GM11168 (cell line): ENCODE data around the gene RPS19.

ENCODE experiments used
- in situ Hi-C: fragments of 300-500 bp; cut with MboI; formaldehyde crosslinking; loops from one replicate; pipeline ENCODE4 v1.12.0; 2022; ENCODE audit warnings: low sequenced_read_pairs; ENCODE audit not compliant: unreplicated experiment

The RPS19 gene

DNA sequence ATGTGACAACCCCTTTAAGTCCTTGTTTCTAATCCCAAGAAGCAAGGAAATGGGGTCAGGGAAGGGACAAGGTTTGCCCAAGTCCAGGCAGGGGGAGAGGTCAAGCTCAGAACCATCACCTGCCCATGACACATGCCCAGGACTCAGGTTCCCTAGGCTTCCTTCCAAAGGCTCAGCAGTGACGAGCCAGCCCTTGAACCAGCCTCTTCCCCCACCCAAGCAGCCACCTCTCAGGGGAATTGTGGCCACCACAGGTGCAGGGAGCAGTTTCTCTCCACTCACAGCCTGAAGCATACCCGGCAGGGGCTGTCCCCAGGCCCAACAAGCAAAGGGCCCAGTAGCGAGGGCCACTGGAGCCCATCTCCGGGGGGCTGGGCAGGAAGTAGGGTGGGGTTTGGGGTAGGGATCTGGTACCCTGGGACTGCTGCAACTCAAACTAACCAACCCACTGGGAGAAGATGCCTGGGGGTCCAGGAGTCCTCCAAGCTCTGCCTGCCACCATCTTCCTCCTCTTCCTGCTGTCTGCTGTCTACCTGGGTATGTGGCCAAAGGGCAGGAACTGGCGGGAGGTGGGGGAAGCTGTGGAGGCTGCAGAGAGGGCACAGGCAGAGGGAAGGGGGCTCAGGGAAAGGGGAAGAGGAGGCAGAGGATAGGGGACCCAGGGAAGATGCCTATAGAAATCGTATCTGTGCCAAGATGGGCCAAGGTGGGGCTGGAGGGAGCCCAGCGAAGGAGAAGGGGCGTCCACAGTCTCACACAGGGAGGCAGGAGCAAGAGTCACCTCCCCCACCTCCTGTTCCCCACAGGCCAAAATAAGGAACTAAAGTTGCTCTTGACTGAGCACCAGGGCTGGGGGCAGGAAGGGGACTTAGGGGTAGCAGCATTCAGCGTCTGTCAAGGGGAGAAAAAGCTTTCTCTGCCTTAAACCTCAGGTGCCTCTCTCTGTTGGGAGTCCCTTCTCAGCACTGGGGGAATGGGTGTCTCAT lies 17.1 kb downstream of the RPS19 start, which contains the start of gene CD79A:
CD79A (plus strand) TSS at position 433 of the 986 bp plus-strand sequence; CDS start at position 459, 26 bp downstream.
- in situ Hi-C loops = no loop called here

DNA sequence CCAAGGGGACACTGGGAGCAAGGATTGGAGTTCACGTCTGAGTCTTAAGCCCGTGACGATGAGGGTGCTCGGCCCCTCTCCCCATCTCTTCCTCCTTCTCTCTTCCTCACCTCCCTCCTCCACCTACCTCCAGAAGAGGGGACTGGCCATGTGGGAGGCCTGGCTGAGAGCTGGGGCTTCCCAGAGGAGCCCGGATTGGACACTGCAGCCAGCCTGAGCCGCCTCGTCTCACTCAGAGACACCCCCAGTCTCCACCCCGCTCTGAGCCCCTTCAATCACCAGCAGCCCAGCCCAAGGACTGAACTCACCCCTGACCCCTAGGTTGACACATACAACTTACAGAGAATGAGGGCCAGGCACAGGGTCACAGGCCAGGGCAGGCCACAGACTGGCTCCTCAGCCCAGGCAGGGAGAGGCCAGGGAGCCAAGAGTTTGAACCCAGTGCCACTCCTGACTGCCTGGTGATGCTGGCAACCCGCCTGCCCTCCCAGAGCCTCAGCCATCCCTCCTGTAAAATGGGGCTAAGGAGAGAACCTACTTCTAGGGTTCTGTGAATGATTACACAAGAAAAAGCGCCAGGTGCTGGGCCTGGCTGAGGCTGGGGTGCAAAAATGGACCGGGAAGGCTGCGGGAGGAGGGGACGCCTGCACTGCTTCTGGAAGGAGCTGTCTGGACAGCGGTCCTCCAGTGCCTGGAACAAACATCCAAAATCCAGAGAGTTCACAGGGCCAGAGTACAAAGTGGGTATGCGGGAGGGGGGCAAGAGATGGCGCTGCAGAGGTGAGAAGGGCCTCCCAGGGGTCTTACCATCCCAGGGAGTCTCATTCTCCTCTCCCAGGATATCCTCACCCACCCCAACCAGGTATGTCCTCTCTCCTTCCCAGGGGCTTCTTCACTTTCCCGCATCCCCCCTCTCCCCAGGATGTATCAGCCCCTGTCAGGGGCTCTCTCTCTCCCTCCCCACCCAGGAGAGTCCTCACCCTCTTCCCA lies 18.2 kb downstream of the RPS19 start:
- in situ Hi-C loops = no loop called here

DNA sequence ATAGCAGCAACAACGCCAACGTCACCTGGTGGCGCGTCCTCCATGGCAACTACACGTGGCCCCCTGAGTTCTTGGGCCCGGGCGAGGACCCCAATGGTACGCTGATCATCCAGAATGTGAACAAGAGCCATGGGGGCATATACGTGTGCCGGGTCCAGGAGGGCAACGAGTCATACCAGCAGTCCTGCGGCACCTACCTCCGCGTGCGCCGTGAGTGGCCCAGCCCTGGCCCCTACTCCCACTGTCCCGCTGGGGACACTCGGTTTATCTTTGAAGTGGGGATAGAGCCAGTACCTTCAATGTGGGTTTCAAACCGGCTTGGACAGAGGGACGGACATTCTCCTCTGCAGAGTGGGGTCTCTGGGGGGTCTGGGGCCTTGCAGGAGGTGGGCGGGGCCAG lies 19.0 kb downstream of the RPS19 start:
- in situ Hi-C loops = no loop called here

DNA sequence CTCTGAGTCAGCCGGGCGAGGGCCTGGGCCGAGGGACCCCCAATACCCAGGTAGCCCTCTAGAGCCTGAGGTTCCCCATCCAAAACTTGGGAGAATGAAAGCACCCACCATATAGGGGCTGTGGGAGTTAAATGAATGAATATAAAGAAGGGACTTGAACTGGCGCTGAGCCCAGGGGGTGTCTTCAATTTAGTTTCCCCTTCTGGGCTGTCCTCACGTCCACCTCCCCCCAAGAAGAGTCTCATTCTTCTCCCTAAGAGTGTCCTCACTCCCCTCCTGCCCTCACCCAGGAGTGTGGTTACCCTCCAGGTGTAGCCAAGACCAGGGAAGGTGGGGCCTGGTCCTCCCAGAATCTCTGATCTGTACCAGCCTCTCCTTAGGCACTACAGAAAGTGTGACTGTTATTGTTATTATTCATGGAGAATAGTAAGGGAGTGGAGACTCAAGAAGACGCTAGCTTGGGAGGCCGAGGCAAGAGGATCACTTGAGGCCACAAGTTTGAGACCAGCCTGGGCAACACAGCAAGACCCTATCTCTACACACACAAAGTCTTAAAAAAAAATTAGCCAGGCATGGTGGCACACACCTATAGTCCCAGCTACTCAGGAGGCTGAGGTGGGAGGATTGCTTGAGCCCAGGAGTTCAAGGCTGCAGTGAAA lies 19.7 kb downstream of the RPS19 start:
- in situ Hi-C loops = no loop called here

DNA sequence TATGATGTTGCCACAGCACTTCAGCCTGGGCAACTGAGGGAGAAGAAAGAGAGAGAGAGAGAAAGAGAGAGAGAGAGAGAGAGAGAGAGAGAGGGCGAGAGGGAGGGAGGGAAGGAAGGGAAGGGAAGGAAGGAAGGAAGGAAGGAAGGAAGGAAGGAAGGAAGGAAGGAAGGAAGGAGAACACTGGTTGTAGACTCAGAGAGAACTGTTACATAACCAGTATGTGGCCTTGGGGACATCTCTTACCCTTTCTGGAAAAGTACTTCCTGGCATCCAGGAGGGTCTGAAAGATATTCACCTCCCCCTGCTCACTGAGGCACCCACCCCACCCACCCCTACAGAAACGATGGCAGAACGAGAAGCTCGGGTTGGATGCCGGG lies 20.3 kb downstream of the RPS19 start:
- in situ Hi-C loops = no loop called here

DNA sequence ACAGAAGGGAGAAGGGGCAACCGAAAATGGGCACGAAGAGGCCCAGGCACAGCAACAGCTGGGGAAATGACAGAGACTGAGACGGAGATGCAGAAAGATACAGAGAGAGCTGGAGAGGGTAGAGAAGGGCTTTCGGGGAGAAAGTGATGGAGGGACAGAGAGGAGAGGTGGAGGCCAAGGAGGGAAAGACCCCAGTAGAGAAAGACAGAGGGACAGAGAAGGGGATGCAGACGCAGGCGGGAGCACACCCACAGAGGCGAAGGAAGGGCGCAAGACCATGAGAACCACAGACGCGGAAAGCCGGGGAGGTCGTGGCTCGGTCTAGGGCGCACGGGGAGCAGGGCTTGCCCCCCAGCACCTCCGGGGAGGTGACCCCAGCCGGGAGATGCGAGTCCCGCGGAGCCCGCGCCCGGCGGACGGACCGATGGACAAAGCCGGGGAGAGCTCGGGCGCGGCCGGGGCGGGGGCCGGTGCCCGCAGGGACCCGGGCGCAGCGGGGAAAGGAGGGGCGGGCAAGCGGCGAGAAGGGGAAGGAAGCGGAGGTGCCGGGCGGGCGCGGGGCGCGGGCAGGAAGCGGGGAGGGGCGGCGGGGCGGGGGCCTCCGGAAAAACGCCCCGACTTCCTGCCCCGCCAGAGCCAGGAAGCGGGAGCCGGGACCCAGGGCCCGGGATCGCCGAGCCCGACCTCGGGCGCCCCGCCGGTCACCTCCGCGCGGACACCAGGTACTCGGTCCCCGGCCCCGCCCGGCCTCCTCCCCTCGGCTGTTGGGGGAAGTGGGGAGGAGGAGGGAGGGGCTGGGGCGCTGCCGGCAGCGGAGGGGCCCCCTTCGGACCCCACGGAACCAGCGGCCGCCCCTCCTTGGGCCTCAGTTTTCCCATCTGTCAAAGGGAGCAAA lies 22.8 kb downstream of the RPS19 start, which contains the start of gene ARHGEF1:
ARHGEF1 (plus strand) TSS at position 617 of the 895 bp plus-strand sequence. CDS start 4,899 bp downstream, outside the sequence.
- in situ Hi-C loops = no loop called here

DNA sequence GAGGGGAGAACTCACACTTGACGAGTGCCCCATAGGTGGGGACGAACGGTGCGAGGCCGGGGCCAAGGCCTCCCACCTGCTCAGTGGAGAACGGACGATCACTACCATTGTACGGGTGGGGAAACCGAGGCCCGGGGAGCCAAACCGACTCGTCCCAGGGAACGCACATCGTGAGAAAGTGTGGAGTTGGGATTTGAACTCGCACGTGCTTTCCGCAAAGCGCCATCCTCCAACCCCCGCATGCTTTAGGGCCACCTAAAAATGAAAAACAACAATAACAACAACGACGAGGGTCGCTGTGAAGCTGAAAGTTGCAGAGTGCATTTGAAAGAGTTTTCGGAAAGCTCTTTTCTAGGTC lies 23.4 kb downstream of the RPS19 start:
- in situ Hi-C loops = no loop called here

DNA sequence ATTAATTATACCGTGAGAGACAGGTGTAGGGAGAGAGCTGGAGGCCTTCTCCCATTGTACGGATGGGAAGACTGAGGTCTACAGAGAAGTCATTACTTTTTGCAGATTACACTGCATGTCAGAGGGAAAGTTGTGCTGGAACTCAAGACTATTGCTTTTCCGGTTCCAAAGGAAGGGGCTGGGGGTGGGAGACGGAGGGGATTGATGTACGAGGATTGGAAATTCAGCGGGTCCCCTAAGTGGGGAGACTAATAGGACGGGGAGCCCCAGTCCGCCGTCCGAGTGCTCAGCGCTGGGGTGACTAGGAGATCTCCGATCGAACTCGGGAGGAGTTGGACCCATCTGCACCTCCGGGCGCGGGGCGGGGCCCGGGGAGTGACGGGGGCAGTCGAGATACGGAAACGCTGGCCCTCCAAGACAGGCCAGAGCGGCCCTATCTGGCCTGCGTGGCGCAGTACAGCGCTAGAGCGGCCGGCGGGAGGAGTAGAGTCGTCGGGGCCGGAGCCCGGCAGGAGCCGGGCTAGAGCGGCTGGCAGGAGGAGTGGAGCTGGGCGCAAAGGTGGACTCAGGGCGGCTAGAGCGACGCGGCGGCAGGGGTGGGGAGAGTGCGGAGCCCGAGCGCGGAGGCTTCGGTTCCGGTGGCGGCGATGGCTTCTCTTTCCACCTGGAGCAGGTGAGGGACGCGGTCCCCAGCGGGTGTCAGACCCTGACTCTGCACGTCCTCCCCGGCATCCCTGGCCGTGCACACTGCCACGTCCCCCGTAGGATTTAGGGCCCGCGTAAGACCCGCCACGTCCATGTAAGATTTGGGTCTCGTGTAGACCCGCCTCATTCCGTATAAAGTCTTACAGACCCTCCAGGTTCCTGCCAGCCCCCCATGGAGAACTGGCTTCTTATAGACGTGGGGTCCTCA lies 24.0 kb downstream of the RPS19 start:
- in situ Hi-C loops = no loop called here

DNA sequence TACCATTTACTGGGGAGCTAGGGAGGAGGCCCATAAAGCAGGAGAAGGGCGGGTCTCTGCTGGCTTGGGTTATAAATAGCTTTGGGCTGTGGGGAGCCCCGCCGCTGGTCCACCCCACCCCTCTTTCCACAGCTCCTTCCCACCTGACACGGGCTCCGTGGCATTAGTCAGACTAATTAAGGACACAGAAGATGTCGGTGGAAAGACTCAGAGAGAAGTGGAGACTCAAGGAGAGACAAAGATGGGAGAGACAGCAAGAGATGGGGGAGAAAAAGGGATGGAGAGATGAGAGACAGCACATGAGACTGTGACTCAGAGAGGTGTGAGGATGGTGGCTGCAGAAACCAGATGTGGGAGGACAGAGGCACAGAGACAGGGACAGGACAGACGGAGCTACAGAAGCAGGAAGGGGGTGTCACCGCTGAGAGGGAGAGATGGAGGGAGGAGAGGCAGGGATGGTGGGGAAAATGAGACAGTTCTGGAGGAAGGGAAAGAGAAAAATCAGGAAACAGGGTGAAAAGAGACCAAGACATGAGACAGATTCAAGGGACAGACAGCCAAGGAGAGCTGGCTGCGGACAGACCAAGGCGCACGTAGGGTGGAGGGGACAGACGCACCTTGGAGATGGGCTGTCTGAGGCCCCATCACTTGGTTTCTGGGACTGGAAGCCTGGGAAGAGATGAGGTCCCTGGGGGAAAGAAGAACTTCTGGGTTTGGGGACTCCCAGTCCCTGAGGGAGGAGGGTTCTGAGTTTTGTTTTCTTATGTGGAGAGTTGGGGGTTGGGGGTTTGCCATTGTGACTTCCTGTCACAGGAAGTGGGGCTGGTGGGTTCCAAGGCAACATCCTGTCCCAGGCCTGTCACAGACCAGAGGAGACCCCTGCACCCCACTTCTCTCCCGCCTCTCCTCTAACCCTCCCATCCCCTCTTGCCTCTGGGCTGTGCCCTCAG lies 27.0 kb downstream of the RPS19 start:
- in situ Hi-C loops = no loop called here

DNA sequence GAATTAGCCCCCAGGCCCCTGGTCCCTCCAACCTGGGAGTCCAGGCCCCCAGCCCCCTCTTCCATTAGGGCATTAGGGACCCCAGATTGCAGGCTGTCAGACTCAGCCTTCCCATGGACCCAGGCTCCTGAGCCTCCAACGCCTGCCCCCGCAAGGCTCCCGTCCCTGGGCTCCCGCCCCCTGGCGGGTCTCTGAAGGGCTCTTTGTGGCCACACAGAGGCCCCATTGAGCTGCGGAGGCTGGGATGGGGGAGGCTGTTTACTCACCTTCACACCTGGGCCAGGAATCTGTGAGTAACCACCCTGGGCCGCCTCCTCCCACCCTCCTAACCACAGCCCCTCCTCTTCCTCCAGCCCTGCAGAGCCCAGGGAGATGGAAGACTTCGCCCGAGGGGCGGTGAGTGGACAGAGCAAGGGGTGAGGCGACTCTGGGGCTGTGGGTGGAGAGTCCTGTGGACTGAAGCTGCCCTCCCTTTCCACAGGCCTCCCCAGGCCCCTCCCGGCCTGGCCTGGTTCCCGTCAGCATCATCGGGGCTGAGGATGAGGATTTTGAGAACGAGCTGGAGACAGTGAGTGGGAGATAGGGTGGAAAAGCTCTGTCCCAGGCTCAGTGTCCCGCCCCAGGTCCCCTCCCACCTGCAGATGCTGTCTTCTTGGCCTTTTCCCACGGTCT lies 27.8 kb downstream of the RPS19 start:
- in situ Hi-C loops = no loop called here

DNA sequence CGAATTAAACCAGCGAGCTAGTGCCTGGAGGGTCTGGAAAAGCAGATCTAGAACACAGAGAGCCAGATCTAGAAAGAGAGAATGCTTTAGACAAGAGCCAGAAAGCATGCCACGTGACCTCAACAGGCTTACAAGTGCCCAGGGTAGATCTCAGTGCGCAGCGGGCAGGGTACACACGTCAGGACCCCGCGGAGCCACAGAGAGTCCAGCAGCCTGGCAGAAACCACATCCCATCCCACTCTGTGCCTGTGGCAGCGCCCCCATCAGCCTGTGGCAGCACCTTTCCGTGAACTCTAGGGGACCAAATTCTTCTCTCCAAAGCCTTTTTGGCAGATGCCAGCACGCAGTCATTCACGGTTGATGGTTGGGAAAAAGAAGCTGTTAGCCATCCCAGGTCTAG lies 28.9 kb downstream of the RPS19 start:
- in situ Hi-C loops = no loop called here

DNA sequence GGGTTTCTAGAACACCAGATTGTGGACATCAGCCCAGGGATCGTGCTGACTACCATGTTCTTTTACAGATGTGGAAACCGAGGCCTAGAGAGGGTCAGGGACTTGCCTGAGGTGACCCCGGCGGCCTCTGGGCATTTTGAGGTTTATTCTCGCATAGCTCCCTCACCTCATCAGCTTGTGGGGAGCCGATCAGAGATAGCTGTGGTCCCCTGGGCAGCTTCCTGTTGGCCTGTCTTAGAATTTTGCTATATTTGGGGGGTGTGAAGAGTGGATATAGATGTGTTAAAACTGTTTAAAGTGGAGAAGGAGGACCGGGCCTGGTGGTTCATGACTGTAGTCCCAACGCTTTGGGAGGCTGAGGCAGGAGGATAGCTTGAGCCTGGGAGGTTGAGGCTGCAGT lies 29.8 kb downstream of the RPS19 start:
- in situ Hi-C loops = no loop called here

DNA sequence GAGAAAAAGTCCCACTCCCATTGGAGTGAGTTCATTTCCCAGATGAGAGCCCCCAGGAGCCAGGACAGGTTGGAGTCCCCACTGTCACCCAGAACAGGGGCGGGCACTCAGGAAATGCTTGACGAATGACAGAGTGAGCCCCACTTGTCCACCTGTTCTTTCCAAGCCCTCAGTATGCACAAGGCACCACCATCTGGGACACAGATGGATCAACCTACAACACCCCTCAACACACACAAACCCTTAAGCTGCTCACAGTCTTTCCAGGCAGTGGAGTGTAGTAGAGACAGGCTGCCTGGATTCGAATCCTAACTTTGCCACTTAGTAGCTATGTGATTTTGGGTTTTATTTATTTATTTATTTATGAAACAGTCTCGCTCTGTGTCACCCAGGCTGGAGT lies 30.9 kb downstream of the RPS19 start:
- in situ Hi-C loops = no loop called here

DNA sequence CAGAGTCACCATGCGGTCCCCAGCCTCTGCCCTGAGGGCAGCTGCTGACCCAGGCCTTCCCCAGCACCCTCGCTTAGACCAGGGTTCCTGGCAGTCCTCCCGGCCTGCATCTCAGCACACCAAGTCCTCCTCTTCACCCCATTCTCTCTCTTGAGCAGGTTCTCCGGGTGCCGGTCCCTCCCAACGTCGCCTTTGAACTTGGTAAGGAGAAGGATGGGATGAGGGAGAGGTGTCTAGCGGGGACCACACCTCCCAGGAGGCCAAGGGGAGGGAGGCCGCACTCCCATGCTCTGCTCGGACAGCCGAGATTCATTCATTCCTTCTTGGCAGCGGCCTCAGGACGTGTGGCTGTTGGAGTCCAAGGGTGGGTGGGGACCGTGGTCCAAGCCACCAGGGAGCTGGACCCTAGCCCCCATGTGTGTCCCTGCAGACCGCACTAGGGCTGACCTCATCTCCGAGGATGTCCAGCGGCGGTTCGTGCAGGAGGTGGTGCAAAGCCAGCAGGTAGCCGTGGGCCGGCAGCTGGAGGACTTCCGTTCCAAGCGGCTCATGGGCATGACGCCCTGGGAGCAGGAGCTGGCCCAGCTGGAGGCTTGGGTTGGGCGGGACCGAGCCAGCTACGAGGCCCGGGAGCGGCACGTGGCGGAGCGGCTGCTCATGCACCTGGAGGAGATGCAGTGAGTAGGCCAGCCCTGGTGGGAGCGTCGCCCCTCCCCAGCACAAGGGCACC lies 32.3 kb downstream of the RPS19 start:
- in situ Hi-C loops = no loop called here

DNA sequence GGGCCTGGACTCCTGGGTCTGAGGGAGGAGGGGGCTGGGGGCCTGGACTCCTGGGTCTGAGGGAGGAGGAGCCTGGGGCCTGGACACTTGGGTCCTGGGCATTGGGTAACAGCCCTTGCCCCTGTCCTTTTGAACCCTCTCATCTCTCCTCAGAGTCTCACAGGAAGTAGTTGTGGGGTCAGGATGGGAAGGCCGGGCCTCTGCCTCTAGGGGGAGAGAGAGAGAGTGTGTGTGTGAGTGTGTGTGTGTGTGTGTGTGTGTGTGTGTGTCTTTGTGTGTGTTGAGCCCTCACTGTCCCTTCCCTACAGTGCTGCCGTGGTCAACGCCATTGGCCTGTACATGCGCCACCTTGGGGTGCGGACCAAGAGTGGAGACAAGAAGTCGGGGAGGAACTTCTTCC lies 33.8 kb downstream of the RPS19 start:
- in situ Hi-C loops = no loop called here

DNA sequence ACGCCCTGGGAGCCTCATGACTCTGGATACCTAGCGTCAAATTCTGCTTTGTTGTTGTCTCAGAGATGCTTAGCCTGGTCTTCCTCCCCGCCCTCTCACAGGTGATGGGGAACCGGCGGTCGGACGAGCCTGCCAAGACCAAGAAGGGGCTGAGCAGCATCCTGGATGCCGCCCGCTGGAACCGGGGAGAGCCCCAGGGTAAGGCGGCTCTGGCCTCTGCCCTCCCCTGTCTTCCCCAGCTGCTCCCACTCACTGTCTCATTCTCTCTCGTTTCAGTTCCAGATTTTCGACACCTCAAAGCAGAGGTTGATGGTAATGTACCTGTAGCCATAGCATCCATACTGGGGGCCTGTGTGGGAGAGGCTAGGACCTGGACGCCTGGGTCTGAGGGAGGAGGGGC lies 34.3 kb downstream of the RPS19 start:
- in situ Hi-C loops = no loop called here
